Spleen (tissue), 11 donors: ENCODE measurements around the gene CHRND. TPM values are rescaled to one million over a fixed set of nuclear protein-coding genes. Genes with fewer than 3 reads are reported as not detected.
A peak's percentile ranks its signal among the peaks of the same experiment; 100 is the strongest.

ENCODE experiments used
- DNase-seq: peaks from one replicate; pipeline ENCODE4 v3.0.0-alpha.2; 2020
- H3K27ac ChIP-seq, 8 donors: fragments of 200-600 bp; sonication (generic) in 7 of 8; 1 replicate in 4 of 8; 2 replicates in 4 of 8; pipeline versions ENCODE4 v1.5.0 to v1.8.0; 2016 to 2021; ENCODE audit warnings: inconsistent platforms in 4 of 8, mild to moderate bottlenecking in 4 of 8, moderate library complexity in 1 of 8
- H3K27me3 ChIP-seq, 7 donors: fragments of 200-600 bp; sonication (generic) in 6 of 7; replicated peaks in 1 of 7; 1 replicate in 4 of 7; 2 replicates in 3 of 7; pipeline versions ENCODE4 v1.5.0 to v1.8.0; 2016 to 2021; ENCODE audit warnings: inconsistent platforms in 3 of 7, mild to moderate bottlenecking in 1 of 7
- H3K36me3 ChIP-seq, 6 donors: fragments of 200-600 bp; sonication (generic) in 5 of 6; 1 replicate in 4 of 6; 2 replicates in 2 of 6; pipeline versions ENCODE4 v1.5.0 to v1.8.0; 2016 to 2021; ENCODE audit warnings: inconsistent platforms in 2 of 6
- H3K4me1 ChIP-seq, 6 donors: fragments of 200-600 bp; sonication (generic) in 5 of 6; 1 replicate in 3 of 6; 2 replicates in 3 of 6; pipeline versions ENCODE4 v1.5.0 to v1.8.0; 2016 to 2021; ENCODE audit warnings: inconsistent platforms in 3 of 6
- H3K4me3 ChIP-seq, 8 donors: fragments of 200-600 bp; sonication (generic) in 7 of 8; 1 replicate in 4 of 8; 2 replicates in 4 of 8; pipeline versions ENCODE4 v1.5.0 to v1.8.0; 2016 to 2021; ENCODE audit warnings: inconsistent platforms in 4 of 8, mild to moderate bottlenecking in 4 of 8, moderate library complexity in 2 of 8
- H3K9me3 ChIP-seq, 8 donors: fragments of 200-600 bp; sonication (generic) in 7 of 8; 1 replicate in 4 of 8; 2 replicates in 4 of 8; pipeline versions ENCODE4 v1.5.0 to v1.8.0; 2016 to 2021; ENCODE audit warnings: inconsistent platforms in 4 of 8
- POLR2A ChIP-seq, 3 donors: fragments of 450-650 bp; IDR thresholded peaks; one replicate each; pipeline ENCODE4 v1.5.1; 2017; ENCODE audit warnings: antibody characterized with exemption in 3 of 3, mild to moderate bottlenecking in 1 of 3
- POLR2AphosphoS5 ChIP-seq, 3 donors: sonication (generic); formaldehyde crosslinking; IDR thresholded peaks; one replicate each; pipeline ENCODE4 v1.5.1; 2017; ENCODE audit warnings: antibody characterized with exemption in 3 of 3
- WGBS, 5 donors: extraction: QIAGEN DNeasy Blood & Tissue Kit in 3 of 5; methylation state at CpG; one replicate each; pipeline versions ENCODE4 v1.1.5 to v1.1.7; 2013 to 2018; 5-methylcytosine and 5-hydroxymethylcytosine counted together
- intact Hi-C: fragments of 100-400 bp; cut with DNase I; formaldehyde crosslinking; loops from one replicate; pipeline ENCODE4 v1.15.0; 2023; ENCODE audit warnings: low total_unique reads
- polyA plus RNA-seq, 3 donors: library from polyadenylated mRNA; stranded (reverse); fragments of 200-250 nt; gene quantifications; one replicate each; pipeline ENCODE4 v1.2.1, GENCODE V29; 2013
- total RNA-seq, 7 donors: library from RNA; depleted of rRNA in 3 of 7; stranded (reverse); fragments of >200 nt in 3 of 7; fragmentation: NEBNext Ultra II Directional in 4 of 7; extraction: Animal tissue kit (Norgen Biotek cat#: 25700) in 4 of 7; gene quantifications; one replicate each; pipeline versions ENCODE4 v1.1.0 to v1.2.1, GENCODE V29; 2016 to 2021
- TF ChIP-seq, protein P1 (sequence below), 11 experiments: fragments of 200-600 bp in 7 of 11; fragments of 450-650 bp in 4 of 11; sonication (generic) in 4 of 11; IDR thresholded peaks in 8 of 11; conservative IDR thresholded peaks in 3 of 11; 1 replicate in 7 of 11; 2 replicates in 4 of 11; pipeline versions ENCODE4 v1.4.0 to v1.8.0; 2016 to 2021; ENCODE audit warnings: antibody characterized with exemption in 11 of 11, inconsistent platforms in 4 of 11, mild to moderate bottlenecking in 1 of 11
- donor health status: healthy with polysubstance abuse.
- donor health status: DM: no; HTN: no; CAD: no; lungs with moderate emphysema.
- donor health status: DM: no; HTN: no; CAD: no.
- donor health status: Bipolar disorder and iron deficiency.
- donor health status: healthy.
- donor health status: DM: no; HTN: no; CAD: no.
- donor health status: DM: yes; HTN: yes; CAD: no.

The CHRND gene
- total and polyA plus RNA-seq, 10 donors: 0.32 TPM; not detected in 9

DNA sequence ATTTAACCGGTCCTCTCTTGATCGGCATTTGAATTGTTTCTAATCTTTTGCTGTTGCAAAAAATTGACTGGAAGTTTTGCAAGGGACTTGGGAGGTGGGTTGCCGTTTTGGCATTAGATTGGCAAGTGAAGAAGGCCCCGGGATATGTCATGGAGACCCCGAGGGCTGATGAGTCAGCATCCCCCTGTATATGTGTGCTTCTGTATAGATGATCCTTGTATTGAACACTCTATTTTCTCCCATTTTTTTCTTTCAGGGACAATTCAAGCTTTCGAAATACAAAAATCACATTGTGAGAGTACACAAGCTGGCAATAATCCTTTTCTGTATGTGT, 54.7 kb downstream of the CHRND start:
- WGBS, 5 donors: 84 to 96% (median 90%) methylated on average over 6 of the region's 6 CpGs
- no peak for TF ChIP-seq POLR2A (IDR thresholded peaks at IDR 0.05)
- TF ChIP-seq, protein P1, sequence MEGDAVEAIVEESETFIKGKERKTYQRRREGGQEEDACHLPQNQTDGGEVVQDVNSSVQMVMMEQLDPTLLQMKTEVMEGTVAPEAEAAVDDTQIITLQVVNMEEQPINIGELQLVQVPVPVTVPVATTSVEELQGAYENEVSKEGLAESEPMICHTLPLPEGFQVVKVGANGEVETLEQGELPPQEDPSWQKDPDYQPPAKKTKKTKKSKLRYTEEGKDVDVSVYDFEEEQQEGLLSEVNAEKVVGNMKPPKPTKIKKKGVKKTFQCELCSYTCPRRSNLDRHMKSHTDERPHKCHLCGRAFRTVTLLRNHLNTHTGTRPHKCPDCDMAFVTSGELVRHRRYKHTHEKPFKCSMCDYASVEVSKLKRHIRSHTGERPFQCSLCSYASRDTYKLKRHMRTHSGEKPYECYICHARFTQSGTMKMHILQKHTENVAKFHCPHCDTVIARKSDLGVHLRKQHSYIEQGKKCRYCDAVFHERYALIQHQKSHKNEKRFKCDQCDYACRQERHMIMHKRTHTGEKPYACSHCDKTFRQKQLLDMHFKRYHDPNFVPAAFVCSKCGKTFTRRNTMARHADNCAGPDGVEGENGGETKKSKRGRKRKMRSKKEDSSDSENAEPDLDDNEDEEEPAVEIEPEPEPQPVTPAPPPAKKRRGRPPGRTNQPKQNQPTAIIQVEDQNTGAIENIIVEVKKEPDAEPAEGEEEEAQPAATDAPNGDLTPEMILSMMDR (IDR thresholded peaks at IDR 0.05 in 8 of 11, conservative IDR thresholded peaks at IDR 0.05 in 3 of 11): no peak
- no peak for TF ChIP-seq POLR2AphosphoS5 (IDR thresholded peaks at IDR 0.05)
- no peak overlapping the region for H3K4me3 ChIP-seq
- intact Hi-C loops: no loop called here
- no peak overlapping the region for H3K27ac ChIP-seq
- H3K36me3 ChIP-seq: peaks cover 0 to 88% (median 27%) of the 10 kb centered on the region in 6 donors
- peaks cover 0 to 5% (median 0%) of the 10 kb centered on the region in 8 donors for H3K9me3 ChIP-seq
- no peak for DNase-seq
- no peaks in the 10 kb centered on the region for H3K27me3 ChIP-seq
- H3K4me1 ChIP-seq: no peaks in the 10 kb centered on the region

DNA sequence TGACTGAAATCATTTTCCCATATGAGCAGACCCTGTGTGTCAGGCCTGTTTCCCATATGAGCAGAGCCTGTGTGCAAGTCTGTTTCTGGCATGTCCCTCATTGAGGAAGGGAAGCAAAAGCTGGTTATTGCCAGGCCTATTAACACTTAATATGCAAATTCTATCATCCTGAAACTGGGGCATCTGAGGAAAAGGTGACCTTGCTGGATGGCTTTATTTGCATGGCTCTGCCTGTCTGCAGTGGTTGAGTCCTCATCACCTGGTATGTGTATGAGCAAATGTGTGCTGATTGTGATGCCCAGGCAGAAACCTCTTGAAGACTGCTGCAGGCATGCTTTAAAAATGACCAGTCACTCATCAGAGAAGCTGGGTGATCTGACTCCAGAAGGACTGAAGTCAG, 55.8 kb downstream of the CHRND start:
- TF ChIP-seq POLR2A (IDR thresholded peaks at IDR 0.05) (no peak), POLR2AphosphoS5 (IDR thresholded peaks at IDR 0.05) (no peak)
- TF ChIP-seq, protein P1 (IDR thresholded peaks at IDR 0.05 in 8 of 11, conservative IDR thresholded peaks at IDR 0.05 in 3 of 11): no peak
- no peaks in the 10 kb centered on the region for H3K4me1 ChIP-seq

DNA sequence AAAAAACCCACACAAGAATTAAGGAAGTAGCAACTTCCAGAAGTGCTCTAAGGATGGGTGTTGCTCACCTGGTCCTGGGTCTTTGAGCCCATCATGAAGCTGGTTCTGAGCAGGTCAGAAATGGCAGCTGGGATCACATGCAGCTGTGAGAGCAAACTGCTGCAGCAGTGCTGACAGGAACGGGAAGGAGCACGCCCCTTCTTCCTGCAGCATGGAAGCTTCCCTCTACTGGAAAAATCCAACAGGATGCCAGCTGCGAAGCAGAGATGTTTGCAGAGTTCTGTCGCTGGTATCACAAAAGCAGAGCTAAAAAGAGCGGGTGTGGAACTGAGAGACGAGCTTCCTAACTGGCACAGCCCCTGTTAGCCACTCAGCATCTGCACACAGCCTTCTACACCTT, 58.3 kb downstream of the CHRND start:
- WGBS, 5 donors: 76 to 98% (median 81%) methylated on average over 6 of the region's 6 CpGs
- Histone ChIP-seq H3K9me3 (peaks cover 0 to 5% (median 0%) of the 10 kb centered on the region in 8 donors), H3K27ac (peak overlapping the region in 1 of 8 donors; percentile 8), H3K4me3 (no peak overlapping the region), H3K27me3 (no peaks in the 10 kb centered on the region), H3K4me1 (no peaks in the 10 kb centered on the region), H3K36me3 (peaks cover 0 to 54% (median 27%) of the 10 kb centered on the region in 6 donors)
- intact Hi-C loops: no loop called here
- DNase-seq: no peak
- TF ChIP-seq, protein P1 (IDR thresholded peaks at IDR 0.05 in 8 of 11, conservative IDR thresholded peaks at IDR 0.05 in 3 of 11): no peak
- TF ChIP-seq POLR2AphosphoS5 (IDR thresholded peaks at IDR 0.05) (peak in 2 of 3 donors; percentile 33 to 35), POLR2A (IDR thresholded peaks at IDR 0.05) (no peak)

More for the DNA sequence above, 55.8 kb downstream of the CHRND start:
- intact Hi-C loops: no loop called here
- Histone ChIP-seq H3K36me3 (peaks cover 0 to 77% (median 27%) of the 10 kb centered on the region in 6 donors), H3K9me3 (peaks cover 0 to 5% (median 0%) of the 10 kb centered on the region in 8 donors), H3K27me3 (no peaks in the 10 kb centered on the region), H3K4me3 (no peak overlapping the region), H3K27ac (no peak overlapping the region)
- no peak for DNase-seq

Other genes with a start within 250 kb of the CHRND start
- gene ALPP, start 147.4 kb upstream of the CHRND start, total RNA-seq: not detected
- not detected for gene ALPP, start 147.4 kb upstream of the CHRND start, polyA plus RNA-seq
- not detected for gene ALPG, start 119.3 kb upstream of the CHRND start, total RNA-seq
- gene ALPG, start 119.3 kb upstream of the CHRND start, polyA plus RNA-seq: not detected
- gene ALPI, start 70.0 kb upstream of the CHRND start, total RNA-seq: not detected
- not detected for gene ALPI, start 70.0 kb upstream of the CHRND start, polyA plus RNA-seq
- 10 to 100 TPM in 2 of 7 donors, under 1 TPM in 3, not detected in 2; 0.17 to 23.1 (median 0.34) TPM for gene ECEL1, start 38.3 kb upstream of the CHRND start, total RNA-seq
- gene ECEL1, start 38.3 kb upstream of the CHRND start, polyA plus RNA-seq: 1 to 10 TPM in 1 of 3 donors, under 1 TPM in 2; 0.10 to 1.6 (median 0.30) TPM
- gene PRSS56, start 5.8 kb upstream of the CHRND start, total RNA-seq: under 1 TPM in 1 of 7 donors, not detected in 6; 0.13 TPM
- gene PRSS56, start 5.8 kb upstream of the CHRND start, polyA plus RNA-seq: under 1 TPM in 1 of 3 donors, not detected in 2; 0.04 TPM
- gene CHRNG, start 13.5 kb downstream of the CHRND start, total RNA-seq: not detected
- under 1 TPM in 1 of 3 donors, not detected in 2; 0.06 TPM for gene CHRNG, start 13.5 kb downstream of the CHRND start, polyA plus RNA-seq
- gene TIGD1, start 24.4 kb downstream of the CHRND start, total RNA-seq: 10 to 100 TPM in 3 of 7 donors, 1 to 10 TPM in 4; 5.1 to 13.5 (median 9.9) TPM
- 1 to 10 TPM; 4.4 to 8.3 (median 6.0) TPM for gene TIGD1, start 24.4 kb downstream of the CHRND start, polyA plus RNA-seq
- 10 to 100 TPM; 39.8 to 61.1 (median 49.0) TPM for gene EIF4E2, start 24.5 kb downstream of the CHRND start, total RNA-seq
- 10 to 100 TPM; 29.3 to 42.9 (median 41.4) TPM for gene EIF4E2, start 24.5 kb downstream of the CHRND start, polyA plus RNA-seq
- 10 to 100 TPM; 19.8 to 96.2 (median 46.6) TPM for gene EFHD1, start 107.4 kb downstream of the CHRND start, total RNA-seq
- 10 to 100 TPM; 13.6 to 50.5 (median 19.2) TPM for gene EFHD1, start 107.4 kb downstream of the CHRND start, polyA plus RNA-seq
- gene GIGYF2, start 171.2 kb downstream of the CHRND start, total RNA-seq: 100 to 1,000 TPM in 3 of 7 donors, 10 to 100 TPM in 4; 73.0 to 116 (median 100.0) TPM
- gene GIGYF2, start 171.2 kb downstream of the CHRND start, polyA plus RNA-seq: 10 to 100 TPM in 1 of 3 donors, 1 to 10 TPM in 2; 7.3 to 18.5 (median 9.2) TPM